IPS-18c (cell line): ENCODE data around the gene ARSJ.
A peak's percentile ranks its signal among the peaks of the same experiment; 100 is the strongest.

Experiments used
- H3K4me3 ChIP-seq: 2 replicates; pipeline ENCODE4 v1.7.0; 2013; ENCODE audit warnings: low read depth, mild to moderate bottlenecking, low read length, moderate library complexity; ENCODE audit not compliant: insufficient read depth
- H3K9me3 ChIP-seq: one replicate; pipeline ENCODE4 v1.6.1; 2013; ENCODE audit warnings: mild to moderate bottlenecking, low read length, moderate library complexity; ENCODE audit not compliant: control insufficient read depth, insufficient read depth

The ARSJ gene

DNA sequence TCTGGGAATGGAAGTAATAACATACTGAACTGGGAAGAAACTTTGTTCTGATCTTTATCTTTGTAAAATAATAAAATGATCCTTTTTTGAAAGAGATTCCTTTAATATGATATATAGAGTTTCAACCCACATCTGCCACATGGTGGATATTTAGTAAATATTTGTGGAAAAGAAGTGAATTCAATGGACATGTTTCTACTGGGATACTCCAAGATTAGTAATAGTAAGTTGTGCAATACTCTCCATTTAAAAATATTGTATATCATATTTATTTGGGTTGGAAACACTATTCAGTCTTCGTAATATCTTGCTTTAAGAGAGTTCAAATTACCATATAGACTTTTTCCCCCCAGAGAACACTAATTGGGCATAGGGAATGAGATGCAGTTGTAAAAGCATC lies 17.8 kb upstream of the ARSJ start:
- Histone ChIP-seq H3K4me3 (no peak overlapping the region), H3K9me3 (no peaks in the 10 kb centered on the region)

DNA sequence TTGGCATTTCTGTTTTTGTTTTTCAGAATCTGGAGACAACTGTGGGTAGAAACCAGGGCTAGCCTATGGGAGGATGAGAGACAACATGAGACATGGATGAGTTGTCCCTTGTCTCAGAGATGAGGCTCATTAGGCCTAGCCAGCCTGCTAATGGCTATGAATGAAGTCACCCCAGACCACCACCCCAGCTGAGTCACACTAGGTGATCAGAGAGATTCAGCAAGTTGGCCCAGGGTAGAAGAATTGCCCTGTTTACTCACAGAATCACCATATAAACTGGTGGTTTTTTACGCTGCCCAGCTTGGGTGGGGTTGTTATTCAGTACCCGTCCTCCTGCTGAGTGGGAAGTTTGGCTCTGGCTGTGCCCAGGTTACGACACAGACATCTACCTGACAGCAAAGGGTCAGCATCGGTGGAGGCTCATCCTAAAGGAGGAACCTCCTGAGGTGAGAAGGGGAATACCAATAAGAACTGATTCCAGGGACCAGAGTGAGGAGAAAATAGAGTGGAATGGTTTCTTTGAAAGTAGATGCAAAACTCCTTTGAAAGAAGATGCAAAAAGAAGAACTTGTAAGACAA lies 17.2 kb upstream of the ARSJ start:
- Histone ChIP-seq H3K4me3 (no peak overlapping the region), H3K9me3 (no peaks in the 10 kb centered on the region)

DNA sequence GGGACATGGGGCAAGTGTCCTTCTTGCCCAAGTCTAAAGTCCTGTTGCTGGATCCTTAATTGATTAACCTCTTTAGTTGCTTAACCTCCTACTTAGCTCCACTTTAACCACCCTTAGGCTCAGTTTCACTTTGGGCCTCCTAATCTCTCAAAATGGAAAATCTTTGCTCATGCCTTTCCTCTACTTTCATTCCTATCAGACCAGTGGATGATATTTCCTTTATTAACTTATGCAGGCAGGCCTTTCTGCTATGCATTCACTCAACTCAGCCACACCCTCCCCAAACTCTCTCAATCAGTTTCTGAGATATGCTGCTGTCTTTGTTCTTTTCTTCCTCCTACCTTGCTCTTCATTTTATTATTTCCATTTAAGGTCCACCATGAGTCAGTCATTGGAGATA lies 14.4 kb upstream of the ARSJ start:
- no peaks in the 10 kb centered on the region for H3K9me3 ChIP-seq
- no peak overlapping the region for H3K4me3 ChIP-seq

DNA sequence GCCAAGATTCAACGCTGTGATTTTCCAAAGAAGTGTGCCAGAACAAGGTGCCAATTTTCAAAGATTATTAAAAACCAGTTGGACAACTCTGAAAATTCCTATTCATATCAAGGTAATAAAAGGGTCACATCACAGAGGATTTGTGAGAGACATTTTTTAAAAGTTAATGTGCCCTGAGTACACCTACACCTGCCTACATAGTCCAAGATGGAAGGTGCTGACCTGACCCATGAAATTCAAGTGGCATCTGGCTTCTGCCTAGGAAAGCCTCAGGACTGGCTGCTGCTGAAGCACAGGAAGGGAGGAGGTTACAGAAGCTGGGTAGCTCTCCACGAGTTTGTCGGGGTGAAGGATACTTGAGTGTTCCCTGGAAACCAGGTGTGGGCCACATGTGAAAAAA lies 11.4 kb upstream of the ARSJ start:
- H3K4me3 ChIP-seq, result no peak overlapping the region
- no peaks in the 10 kb centered on the region for H3K9me3 ChIP-seq

DNA sequence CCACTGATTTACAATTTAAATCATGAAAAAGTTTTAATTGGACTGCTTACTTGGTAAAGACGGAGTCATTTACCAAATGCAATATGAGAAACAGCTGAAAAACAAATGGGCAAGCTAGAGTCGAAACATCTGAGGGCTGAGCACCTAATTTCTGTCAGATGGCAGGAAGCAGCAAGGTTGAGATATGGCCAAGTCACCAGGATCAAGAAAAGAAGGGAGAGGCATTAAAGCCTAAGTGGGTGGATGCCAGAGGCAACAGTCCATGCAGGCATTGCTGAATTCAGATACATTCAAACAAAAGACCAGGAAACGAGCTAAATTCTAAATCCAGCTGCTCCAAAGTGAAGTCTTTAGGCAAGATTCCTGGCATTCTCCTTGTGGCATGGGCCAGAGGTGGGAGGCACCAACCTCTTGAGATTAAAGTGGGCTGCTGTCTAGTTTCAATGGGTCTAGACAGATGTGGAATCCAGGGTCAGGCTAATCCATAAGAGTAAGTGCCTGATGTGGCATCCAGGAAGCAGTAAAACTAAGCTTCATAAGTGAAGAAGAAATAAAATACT lies 8.0 kb upstream of the ARSJ start:
- no peak overlapping the region for H3K4me3 ChIP-seq
- peaks cover 4% of the 10 kb centered on the region for H3K9me3 ChIP-seq

DNA sequence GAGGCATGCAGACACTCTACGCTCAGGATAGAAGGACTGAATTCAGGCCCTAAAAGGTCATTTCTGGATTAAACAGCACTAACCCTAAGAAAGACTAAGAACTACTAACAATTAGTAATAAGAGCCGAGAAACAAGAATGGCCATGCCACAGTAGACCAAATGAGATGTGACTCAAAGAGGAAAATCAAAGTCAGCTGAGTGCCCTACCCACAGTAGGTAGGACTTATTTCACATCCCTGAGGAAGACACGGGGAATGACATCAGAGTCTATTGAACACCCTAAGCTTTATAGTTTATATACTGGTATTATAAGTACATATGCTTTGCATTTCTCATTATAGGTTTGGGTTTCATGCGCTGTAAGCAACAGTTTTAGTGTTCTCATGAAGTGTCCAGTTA lies 2.7 kb upstream of the ARSJ start:
- H3K4me3 ChIP-seq, result no peak overlapping the region
- peaks cover 6% of the 10 kb centered on the region for H3K9me3 ChIP-seq

DNA sequence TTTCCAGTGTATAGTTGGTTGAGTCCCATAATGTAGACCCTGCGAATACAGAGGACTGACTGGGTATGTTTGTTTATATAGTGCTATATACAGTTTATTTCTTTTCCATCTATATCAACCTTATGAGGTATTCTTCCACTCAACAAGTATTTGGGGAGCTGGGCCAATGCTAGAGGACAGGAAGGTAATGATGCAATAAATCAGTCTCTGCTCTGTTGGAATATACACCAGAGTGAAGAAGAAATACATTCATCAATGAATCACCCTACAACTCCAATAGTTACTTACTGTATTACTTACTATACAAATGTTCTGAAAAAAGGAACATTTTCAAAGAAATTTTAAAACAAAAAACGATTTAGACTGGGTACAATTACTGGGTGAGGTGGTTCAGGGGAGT lies 2.1 kb upstream of the ARSJ start:
- Histone ChIP-seq H3K9me3 (peaks cover 6% of the 10 kb centered on the region), H3K4me3 (no peak overlapping the region)

DNA sequence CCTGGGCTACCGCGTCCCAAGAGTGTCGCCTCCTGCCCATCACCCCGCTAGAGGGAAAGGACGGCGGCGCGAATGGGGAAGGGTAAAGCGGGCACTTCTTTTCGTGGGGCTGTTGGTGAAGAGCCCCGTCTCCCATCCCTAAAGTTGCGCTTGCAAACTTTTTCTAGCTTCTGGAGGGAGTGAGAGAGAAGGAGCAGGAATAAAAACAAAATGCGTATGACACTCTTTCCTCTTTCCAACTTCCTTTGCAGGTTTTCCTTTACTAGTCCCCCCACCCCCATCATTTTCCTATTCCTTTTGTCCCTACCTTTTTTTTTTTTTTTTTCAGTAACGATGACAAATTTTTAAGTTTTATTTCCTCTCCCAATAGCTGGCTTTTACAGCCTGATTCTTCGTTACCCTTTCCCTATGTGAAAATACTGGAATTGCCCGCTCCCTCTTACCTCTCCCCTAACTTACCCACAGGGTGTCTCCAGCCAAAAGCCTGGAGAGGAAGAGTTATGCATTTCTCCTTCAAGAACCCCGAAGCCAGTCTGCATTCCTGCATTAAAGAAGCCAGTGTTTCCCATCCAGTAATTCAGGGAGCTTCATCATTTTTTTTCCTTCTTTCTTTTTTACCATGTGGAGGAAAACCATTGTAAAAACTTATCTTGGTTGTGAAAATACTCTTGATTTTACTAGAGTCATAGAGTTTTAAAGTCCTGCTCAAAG lies 613 bp upstream of the ARSJ start:
- Histone ChIP-seq H3K4me3 (peak overlapping the region; percentile 85), H3K9me3 (peaks cover 6% of the 10 kb centered on the region)

DNA sequence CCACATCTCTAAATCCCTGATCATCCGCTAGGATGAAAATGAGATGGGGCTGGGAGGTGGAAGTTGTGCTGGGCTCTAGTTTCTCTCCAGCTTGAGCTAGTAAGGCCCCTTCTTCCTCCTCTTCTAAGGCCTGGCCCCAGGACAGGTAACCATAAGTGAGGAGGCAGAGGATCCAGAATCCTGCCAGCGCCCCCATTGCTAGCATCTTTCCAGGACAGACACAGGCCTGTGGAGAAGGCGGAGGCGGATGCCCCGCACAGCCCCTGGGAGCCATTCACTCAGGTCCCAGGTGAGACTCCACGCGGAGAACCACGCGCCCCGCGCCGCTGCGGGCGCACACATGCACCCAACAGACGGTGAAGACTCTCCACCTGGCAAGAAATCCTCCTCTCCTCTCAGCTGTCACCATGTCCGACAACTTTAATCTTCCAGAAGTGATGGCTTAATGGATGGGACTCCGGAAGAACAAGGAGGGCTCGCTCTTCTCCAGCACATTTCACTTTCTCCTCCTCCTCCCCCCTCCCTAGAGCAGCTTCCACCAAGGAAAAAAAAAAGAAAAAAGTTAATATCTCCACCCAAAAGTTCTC lies 793 bp downstream of the ARSJ start:
- Histone ChIP-seq H3K9me3 (peaks cover 2% of the 10 kb centered on the region), H3K4me3 (peak overlapping the region; percentile 85)

DNA sequence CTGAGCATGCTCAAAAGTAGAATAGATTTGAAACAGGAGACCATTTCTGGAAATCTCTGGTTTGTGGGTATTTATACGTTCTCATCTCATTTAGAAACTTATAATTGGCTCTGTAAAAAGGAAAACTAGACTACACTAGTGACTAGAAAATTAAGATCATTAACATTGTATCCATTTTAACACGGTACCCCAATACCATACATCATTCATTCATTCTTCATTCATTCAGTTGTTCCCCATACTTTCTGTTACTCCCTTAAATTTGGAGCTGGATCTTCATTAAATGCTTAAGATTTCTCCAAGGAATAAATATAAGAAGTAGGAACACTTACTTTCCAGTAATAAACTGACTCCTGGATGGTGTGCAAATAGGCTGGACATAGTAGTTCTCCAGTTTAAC lies 1.3 kb downstream of the ARSJ start:
- peaks cover 2% of the 10 kb centered on the region for H3K9me3 ChIP-seq
- H3K4me3 ChIP-seq, result peak overlapping the region; percentile 85

DNA sequence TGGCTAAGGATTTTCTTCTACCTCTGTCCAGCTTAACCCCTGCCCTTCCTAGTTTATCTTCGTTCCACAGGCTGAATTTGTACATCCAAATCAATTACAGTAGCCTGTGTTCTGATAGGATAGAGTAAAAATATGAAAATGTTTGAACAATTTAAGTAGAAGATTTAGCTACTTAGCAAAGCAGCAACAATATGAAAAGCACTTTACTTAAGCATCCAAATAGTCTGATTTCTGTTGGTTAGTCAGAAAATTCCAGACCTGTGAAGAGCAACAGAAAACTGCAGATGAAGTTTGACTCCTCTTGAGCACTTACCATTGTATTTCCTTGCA lies 2.0 kb downstream of the ARSJ start:
- peaks cover 2% of the 10 kb centered on the region for H3K9me3 ChIP-seq
- H3K4me3 ChIP-seq, result no peak overlapping the region

DNA sequence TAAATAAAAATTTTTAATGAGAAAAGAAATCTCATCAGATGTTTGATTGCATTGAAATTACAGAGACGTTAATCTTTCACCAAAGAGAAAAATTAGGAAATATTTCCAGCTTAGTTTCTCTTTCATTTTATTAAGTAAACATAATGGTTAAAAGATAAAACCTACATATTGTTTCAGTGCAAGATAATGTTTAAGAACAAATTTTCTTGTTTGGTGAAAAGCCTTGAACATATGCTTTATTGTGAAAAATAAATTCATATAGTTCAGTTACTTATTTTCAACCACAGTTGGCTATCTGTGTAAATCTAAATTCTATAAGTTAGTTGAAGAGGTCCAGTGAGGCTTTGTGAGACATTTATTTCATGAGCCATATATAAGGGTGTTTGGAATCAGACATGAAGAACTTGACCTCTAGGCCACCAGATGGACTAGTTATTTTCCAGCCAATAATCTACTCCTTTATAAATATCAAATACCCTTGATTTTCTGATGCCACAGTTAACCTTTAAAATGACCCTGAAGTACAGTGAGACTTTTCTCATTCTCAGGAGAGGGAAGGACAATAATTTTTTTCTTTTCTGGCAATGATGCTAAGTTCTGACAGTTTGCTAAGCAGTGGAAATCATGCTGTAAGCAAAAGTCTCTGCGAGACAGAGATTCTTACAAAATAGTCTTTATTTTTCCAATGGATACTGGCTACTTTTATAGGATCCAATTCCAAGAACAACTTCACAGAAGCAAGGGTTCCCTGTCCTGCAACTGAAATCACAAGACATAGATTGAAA lies 2.5 kb downstream of the ARSJ start:
- no peak overlapping the region for H3K4me3 ChIP-seq
- H3K9me3 ChIP-seq, result peaks cover 2% of the 10 kb centered on the region

DNA sequence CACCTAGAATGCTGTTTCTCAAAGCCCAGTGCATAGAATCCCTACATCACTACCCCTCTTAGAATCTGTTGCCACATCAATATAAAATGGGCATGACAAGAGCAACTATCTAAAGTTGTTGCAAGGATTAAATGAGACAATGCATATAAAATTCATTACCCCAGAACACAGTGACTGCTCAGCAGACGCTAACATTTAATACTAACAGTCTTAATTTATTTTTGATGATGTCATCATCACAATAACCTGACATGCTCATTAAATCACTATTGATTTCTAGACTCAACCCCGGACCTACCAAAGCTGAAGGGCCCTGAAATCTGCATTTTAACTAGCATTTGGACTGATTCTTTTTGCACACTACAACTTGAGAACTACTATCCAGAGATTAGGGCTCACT lies 3.9 kb downstream of the ARSJ start:
- Histone ChIP-seq H3K9me3 (peaks cover 2% of the 10 kb centered on the region), H3K4me3 (no peak overlapping the region)

DNA sequence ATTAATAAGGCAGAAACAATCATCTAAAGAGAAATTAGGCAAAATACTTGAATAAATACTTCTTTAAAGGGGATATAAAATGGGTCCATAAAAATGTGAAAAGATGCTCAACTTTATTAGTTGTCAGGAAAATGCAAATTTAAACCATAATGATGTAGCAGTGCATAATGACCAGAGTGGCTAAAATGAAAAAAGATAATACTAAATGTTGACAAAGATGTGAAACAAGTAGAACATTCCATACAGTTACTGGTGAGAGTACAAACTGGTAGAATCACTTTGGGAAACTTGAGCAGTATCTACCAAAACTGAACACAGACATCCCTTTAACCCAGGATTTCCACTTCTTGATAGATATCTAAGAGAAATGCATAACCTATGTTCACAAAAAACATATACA lies 5.0 kb downstream of the ARSJ start:
- H3K4me3 ChIP-seq, result no peak overlapping the region
- peaks cover 2% of the 10 kb centered on the region for H3K9me3 ChIP-seq

DNA sequence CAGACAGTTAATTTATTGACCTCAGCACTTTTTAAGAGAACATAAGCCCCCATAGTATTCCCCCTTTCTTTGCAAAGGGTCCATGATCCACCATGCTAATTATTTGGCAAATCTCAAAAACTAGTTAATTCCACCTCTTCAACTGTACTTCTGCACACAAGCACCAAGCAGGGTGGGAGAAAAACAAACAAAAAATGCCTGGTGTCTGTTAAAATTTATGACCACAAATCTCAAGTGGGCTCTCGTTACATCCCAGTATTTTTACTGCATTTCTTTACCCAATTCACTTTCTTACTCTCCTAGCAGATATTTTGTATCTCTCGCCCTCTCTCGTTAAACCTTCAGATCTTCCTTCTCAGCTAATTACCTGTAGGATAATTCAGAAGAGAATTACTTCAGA lies 6.1 kb downstream of the ARSJ start:
- Histone ChIP-seq H3K4me3 (no peak overlapping the region), H3K9me3 (no peaks in the 10 kb centered on the region)

DNA sequence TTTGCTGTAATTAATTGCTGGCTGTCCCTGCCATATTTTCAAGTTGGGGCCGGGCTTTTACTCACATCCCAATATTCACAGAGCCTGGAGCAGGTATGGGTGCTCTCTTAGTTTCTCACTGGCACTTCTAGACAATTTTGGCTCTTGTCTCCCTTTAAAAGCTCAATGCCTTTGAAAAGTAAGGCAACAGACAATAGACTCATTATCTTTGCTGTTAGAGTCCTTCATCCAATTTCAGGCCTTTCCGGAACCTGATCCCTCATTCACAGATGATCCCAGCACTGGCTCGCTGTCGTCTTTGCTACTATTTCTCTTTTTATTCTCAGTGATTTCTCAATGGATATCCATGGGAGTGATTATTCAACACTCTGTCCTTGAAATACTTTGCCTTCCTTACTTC lies 6.7 kb downstream of the ARSJ start:
- H3K9me3 ChIP-seq, result no peaks in the 10 kb centered on the region

DNA sequence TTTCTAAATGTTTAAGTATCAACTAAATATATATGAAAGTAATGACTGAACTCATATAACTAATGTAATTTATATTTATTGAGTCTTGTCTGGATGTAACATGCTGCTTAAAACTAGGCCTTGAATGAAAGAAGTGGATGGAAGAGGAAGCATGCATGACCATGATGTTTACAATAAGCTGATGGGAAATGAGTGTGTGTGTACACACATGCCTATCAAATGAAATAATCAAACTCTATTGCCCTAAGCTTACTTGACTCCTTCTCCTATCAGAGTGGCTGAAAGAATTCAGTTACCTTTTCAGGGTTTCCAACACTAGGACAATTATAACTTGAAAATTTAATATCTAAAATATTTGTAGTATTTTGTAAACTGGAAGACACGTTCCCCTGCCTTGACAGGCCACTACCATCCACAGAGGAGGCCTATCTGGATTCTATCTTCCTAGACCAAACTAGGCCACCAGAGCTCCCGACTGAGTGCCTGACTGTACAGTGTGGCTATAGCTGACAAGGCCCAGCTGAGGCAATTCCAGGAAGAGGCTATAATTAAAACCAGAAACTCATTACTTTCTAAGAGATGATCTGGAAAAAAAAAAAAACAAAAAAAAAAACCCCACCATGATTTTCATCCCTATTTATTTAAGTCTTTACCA lies 7.6 kb downstream of the ARSJ start:
- no peaks in the 10 kb centered on the region for H3K9me3 ChIP-seq
- no peak overlapping the region for H3K4me3 ChIP-seq

More for the DNA sequence above, 6.7 kb downstream of the ARSJ start:
- no peak overlapping the region for H3K4me3 ChIP-seq
